ENCODE data around the gene YWHAB. TPM values are rescaled to one million over a fixed set of nuclear protein-coding genes. Genes with fewer than 3 reads are reported as not detected.

The YWHAB gene
- total RNA-seq, 1 experiment from 2014 or later = 216 TPM

DNA sequence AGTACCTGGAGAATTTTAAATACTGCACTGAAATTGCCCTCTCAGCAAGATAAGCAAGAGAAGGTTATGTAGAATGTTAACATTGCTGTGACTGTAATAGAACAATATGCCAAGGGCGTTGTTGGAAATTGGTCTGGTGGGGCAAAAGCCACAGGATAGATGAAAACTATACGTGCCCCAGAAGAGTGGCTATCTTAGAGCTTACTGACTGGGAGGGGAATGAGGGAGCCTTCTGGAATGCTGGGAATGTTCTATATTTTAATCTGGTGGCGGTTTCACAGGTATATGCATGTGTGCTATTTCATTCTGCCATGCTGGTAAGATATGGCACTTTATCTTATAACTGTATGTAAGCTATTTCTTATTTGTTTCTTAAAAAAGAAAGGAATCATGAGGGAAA, 35.2 kb upstream of the YWHAB start:
- peaks cover 10% of the 10 kb centered on the region for H3K9me3 Mint-ChIP-seq
- peaks cover 19% of the 10 kb centered on the region for H3K4me1 Mint-ChIP-seq
- ChIA-PET POLR2A (no interaction called here), CTCF (interaction anchor here (0.7 to 1.3 kb wide), 5 partner anchors 11 to 103 kb away, joined by 3 to 6 read pairs (median 5); no protein-coding TSS in a partner anchor)
- H3K4me3 Mint-ChIP-seq = no peak overlapping the region
- no peak overlapping the region for H3K27ac Mint-ChIP-seq
- H3K27me3 Mint-ChIP-seq (ENCODE audit: low read depth) = peaks cover 3% of the 10 kb centered on the region; the same call in 1 of the 2 replicates
- ATAC-seq (peak; percentile 32; the same call in 1 of the 2 replicates), DNase-seq (ENCODE audit: low spot score) (no peak)
- no peak for TF ChIP-seq FOXP1 (CRISPR knock-in tag; IDR thresholded peaks at IDR 0.05; ENCODE audit: borderline replicate concordance)
- no peak for TF ChIP-seq ZNF121 (CRISPR knock-in tag; IDR thresholded peaks at IDR 0.05)
- no peak for TF ChIP-seq NFE2L1 (CRISPR knock-in tag; IDR thresholded peaks at IDR 0.05)
- no peak for TF ChIP-seq RORB (CRISPR knock-in tag; IDR thresholded peaks at IDR 0.05)
- TF ChIP-seq ZNF532 (CRISPR knock-in tag; IDR thresholded peaks at IDR 0.05; ENCODE audit: borderline replicate concordance) = no peak
- TF ChIP-seq, protein P1, sequence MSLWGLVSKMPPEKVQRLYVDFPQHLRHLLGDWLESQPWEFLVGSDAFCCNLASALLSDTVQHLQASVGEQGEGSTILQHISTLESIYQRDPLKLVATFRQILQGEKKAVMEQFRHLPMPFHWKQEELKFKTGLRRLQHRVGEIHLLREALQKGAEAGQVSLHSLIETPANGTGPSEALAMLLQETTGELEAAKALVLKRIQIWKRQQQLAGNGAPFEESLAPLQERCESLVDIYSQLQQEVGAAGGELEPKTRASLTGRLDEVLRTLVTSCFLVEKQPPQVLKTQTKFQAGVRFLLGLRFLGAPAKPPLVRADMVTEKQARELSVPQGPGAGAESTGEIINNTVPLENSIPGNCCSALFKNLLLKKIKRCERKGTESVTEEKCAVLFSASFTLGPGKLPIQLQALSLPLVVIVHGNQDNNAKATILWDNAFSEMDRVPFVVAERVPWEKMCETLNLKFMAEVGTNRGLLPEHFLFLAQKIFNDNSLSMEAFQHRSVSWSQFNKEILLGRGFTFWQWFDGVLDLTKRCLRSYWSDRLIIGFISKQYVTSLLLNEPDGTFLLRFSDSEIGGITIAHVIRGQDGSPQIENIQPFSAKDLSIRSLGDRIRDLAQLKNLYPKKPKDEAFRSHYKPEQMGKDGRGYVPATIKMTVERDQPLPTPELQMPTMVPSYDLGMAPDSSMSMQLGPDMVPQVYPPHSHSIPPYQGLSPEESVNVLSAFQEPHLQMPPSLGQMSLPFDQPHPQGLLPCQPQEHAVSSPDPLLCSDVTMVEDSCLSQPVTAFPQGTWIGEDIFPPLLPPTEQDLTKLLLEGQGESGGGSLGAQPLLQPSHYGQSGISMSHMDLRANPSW (CRISPR knock-in tag; conservative IDR thresholded peaks at IDR 0.05; ENCODE audit: low read depth) = no peak
- TF ChIP-seq, protein P2, sequence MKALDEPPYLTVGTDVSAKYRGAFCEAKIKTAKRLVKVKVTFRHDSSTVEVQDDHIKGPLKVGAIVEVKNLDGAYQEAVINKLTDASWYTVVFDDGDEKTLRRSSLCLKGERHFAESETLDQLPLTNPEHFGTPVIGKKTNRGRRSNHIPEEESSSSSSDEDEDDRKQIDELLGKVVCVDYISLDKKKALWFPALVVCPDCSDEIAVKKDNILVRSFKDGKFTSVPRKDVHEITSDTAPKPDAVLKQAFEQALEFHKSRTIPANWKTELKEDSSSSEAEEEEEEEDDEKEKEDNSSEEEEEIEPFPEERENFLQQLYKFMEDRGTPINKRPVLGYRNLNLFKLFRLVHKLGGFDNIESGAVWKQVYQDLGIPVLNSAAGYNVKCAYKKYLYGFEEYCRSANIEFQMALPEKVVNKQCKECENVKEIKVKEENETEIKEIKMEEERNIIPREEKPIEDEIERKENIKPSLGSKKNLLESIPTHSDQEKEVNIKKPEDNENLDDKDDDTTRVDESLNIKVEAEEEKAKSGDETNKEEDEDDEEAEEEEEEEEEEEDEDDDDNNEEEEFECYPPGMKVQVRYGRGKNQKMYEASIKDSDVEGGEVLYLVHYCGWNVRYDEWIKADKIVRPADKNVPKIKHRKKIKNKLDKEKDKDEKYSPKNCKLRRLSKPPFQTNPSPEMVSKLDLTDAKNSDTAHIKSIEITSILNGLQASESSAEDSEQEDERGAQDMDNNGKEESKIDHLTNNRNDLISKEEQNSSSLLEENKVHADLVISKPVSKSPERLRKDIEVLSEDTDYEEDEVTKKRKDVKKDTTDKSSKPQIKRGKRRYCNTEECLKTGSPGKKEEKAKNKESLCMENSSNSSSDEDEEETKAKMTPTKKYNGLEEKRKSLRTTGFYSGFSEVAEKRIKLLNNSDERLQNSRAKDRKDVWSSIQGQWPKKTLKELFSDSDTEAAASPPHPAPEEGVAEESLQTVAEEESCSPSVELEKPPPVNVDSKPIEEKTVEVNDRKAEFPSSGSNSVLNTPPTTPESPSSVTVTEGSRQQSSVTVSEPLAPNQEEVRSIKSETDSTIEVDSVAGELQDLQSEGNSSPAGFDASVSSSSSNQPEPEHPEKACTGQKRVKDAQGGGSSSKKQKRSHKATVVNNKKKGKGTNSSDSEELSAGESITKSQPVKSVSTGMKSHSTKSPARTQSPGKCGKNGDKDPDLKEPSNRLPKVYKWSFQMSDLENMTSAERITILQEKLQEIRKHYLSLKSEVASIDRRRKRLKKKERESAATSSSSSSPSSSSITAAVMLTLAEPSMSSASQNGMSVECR (CRISPR knock-in tag; IDR thresholded peaks at IDR 0.05; ENCODE audit: borderline replicate concordance) = no peak
- TF ChIP-seq HMGA2 (CRISPR knock-in tag; IDR thresholded peaks at IDR 0.05) = no peak
- TF ChIP-seq SP1 (CRISPR knock-in tag; conservative IDR thresholded peaks at IDR 0.05) = no peak
- no peak for TF ChIP-seq IRF2 (CRISPR knock-in tag; IDR thresholded peaks at IDR 0.05; ENCODE audit: borderline replicate concordance, low read depth)
- no peak for TF ChIP-seq CDX4 (CRISPR knock-in tag; IDR thresholded peaks at IDR 0.05; ENCODE audit: borderline replicate concordance)
- H3K36me3 Mint-ChIP-seq = no peaks in the 10 kb centered on the region

DNA sequence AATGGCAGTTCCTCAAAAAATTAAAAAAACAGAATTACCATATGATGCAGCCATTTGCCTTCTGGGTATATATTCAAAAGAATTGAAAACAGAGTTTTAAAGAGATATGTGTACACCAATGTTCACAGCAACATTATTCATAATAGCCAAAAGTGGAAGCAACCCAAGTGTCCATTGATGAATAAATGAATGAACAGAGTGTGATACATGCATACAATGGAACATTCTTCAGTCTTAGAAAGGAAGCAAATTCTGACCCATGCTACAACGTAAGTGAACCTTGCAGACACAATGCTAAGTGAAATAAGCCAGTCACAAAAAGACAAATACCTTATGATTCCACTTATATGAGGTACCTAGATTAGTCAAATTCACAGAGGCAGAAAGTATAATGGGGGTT, 34.7 kb upstream of the YWHAB start:
- ATAC-seq (no peak), DNase-seq (ENCODE audit: low spot score) (no peak)
- H3K4me3 Mint-ChIP-seq = no peak overlapping the region
- ChIA-PET CTCF (interaction anchor here (1.0 to 1.3 kb wide), 3 partner anchors 10 to 103 kb away, joined by 3 to 6 read pairs (median 5); no protein-coding TSS in a partner anchor), POLR2A (no interaction called here)
- H3K9me3 Mint-ChIP-seq = peaks cover 11% of the 10 kb centered on the region
- H3K4me1 Mint-ChIP-seq = peaks cover 19% of the 10 kb centered on the region
- peaks cover 3% of the 10 kb centered on the region; the same call in 1 of the 2 replicates for H3K27me3 Mint-ChIP-seq (ENCODE audit: low read depth)
- H3K27ac Mint-ChIP-seq = no peak overlapping the region
- no peaks in the 10 kb centered on the region for H3K36me3 Mint-ChIP-seq
- TF ChIP-seq CREB1 (CRISPR knock-in tag; IDR thresholded peaks at IDR 0.05) = no peak
- TF ChIP-seq SOX15 (CRISPR knock-in tag; IDR thresholded peaks at IDR 0.05) = no peak
- no peak for TF ChIP-seq PRRX2 (CRISPR knock-in tag; IDR thresholded peaks at IDR 0.05)
- TF ChIP-seq MXD4 (CRISPR knock-in tag; IDR thresholded peaks at IDR 0.05; ENCODE audit: borderline replicate concordance) = no peak
- no peak for TF ChIP-seq ZNF138 (CRISPR knock-in tag; conservative IDR thresholded peaks at IDR 0.05)
- no peak for TF ChIP-seq MYBL2 (CRISPR knock-in tag; IDR thresholded peaks at IDR 0.05)
- no peak for TF ChIP-seq ATF3 (CRISPR knock-in tag; conservative IDR thresholded peaks at IDR 0.05)
- no peak for TF ChIP-seq NR3C1 (CRISPR knock-in tag; conservative IDR thresholded peaks at IDR 0.05; ENCODE audit: low read depth)
- TF ChIP-seq CBFB (CRISPR knock-in tag; IDR thresholded peaks at IDR 0.05; ENCODE audit: low read depth) = no peak
- TF ChIP-seq NFATC4 (CRISPR knock-in tag; IDR thresholded peaks at IDR 0.05) = no peak
- no peak for TF ChIP-seq ZSCAN18 (CRISPR knock-in tag; IDR thresholded peaks at IDR 0.05)
- no peak for TF ChIP-seq GTF2I (CRISPR knock-in tag; conservative IDR thresholded peaks at IDR 0.05)

Data from WTC11 (cell line).